Upper lobe of left lung (tissue), 6 donors: ENCODE measurements around the gene ADGRF4. TPM values are rescaled to one million over a fixed set of nuclear protein-coding genes. Genes with fewer than 3 reads are reported as not detected.

Experiments used
- ATAC-seq, 2 donors: fragments of 200-7000 bp; cut with Tn5 transposase; one replicate each; pipeline ENCODE4 v1.9.1; 2022; ENCODE audit warnings: mild to moderate bottlenecking in 2 of 2, moderate library complexity in 2 of 2; ENCODE audit not compliant: low FRiP score in 2 of 2
- DNase-seq, 2 donors: peaks; one replicate each; pipeline ENCODE4 v3.0.0-alpha.2; 2019 to 2020
- H3K27ac ChIP-seq, 4 donors: fragments of 200-600 bp; sonication (generic); one replicate each; pipeline ENCODE4 v1.5.1; 2016 to 2019
- H3K27me3 ChIP-seq, 4 donors: fragments of 200-600 bp; sonication (generic); one replicate each; pipeline ENCODE4 v1.5.1; 2017 to 2019
- H3K36me3 ChIP-seq, 4 donors: fragments of 200-600 bp; sonication (generic); one replicate each; pipeline ENCODE4 v1.5.1; 2016 to 2019
- H3K4me1 ChIP-seq, 4 donors: fragments of 200-600 bp; sonication (generic); one replicate each; pipeline ENCODE4 v1.5.1; 2018 to 2019
- H3K4me3 ChIP-seq, 4 donors: fragments of 200-600 bp; sonication (generic); one replicate each; pipeline ENCODE4 v1.5.1; 2017 to 2019; ENCODE audit warnings: mild to moderate bottlenecking in 2 of 4, moderate library complexity in 1 of 4
- H3K9me3 ChIP-seq, 4 donors: fragments of 200-600 bp; sonication (generic); one replicate each; pipeline ENCODE4 v1.5.1; 2018 to 2019
- EP300 ChIP-seq, 4 donors: sonication (generic); formaldehyde crosslinking; IDR thresholded peaks; one replicate each; pipeline ENCODE4 v1.5.1; 2017; ENCODE audit warnings: antibody characterized with exemption in 4 of 4, control low read depth in 2 of 4
- POLR2A ChIP-seq, 4 donors: fragments of 450-650 bp; IDR thresholded peaks; one replicate each; pipeline ENCODE4 v1.5.1; 2016 to 2017; ENCODE audit warnings: antibody characterized with exemption in 4 of 4, mild to moderate bottlenecking in 2 of 4
- POLR2AphosphoS5 ChIP-seq, 2 donors: sonication (generic); formaldehyde crosslinking; IDR thresholded peaks; one replicate each; pipeline ENCODE4 v1.5.1; 2017; ENCODE audit warnings: antibody characterized with exemption in 2 of 2
- WGBS, 2 donors: methylation state at CpG; one replicate each; pipeline ENCODE4 v1.1.5; 2017 to 2018; 5-methylcytosine and 5-hydroxymethylcytosine counted together
- total RNA-seq, 6 donors: library from RNA; depleted of rRNA in 4 of 6; stranded (reverse); fragments of >200 nt in 4 of 6; gene quantifications; one replicate each; pipeline versions ENCODE4 v1.1.0 to v1.2.1, GENCODE V29; 2016 to 2021
- TF ChIP-seq, protein P1 (sequence below), 6 experiments: fragments of 450-650 bp in 4 of 6; fragments of 200-600 bp in 2 of 6; sonication (generic) in 2 of 6; IDR thresholded peaks; one replicate each; pipeline ENCODE4 v1.5.1; 2016 to 2019; ENCODE audit warnings: antibody characterized with exemption in 6 of 6
- donor health status: DM: no; HTN: no; CAD: no; lungs with moderate emphysema.
- donor health status: DM: no; HTN: yes; CAD: no; lungs with severe emphysema.

ADGRF4 gene
- total RNA-seq, 6 donors from 2014 or later: 0.15 to 0.20 (median 0.18) TPM; not detected in 2

DNA sequence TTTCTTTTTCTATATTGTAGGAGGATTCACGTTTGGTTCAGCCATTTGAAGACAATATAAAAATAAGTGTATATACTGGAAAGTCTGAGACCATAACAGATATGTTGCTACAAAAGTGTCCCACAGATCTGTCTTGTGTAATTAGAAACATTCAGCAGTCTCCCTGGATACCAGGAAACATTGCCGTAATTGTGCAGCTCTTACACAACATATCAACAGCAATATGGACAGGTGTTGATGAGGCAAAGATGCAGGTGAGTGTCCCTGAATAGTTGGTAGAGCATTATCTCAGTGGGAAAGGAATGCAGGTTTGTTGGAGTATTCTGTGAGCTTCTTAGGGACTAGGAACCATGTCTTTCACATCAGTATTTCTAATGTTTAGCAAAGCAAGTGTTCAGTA, 18.3 kb upstream of the ADGRF4 start:
- H3K4me1 ChIP-seq: no peaks in the 10 kb centered on the region
- DNase-seq (no peak), ATAC-seq (no peak)
- H3K36me3 ChIP-seq: no peaks in the 10 kb centered on the region
- H3K4me3 ChIP-seq: no peak overlapping the region
- H3K27ac ChIP-seq: no peak overlapping the region
- WGBS, 2 donors: 66 to 70% methylated on average over 2 of the region's 2 CpGs
- no peaks in the 10 kb centered on the region for H3K27me3 ChIP-seq
- H3K9me3 ChIP-seq: no peaks in the 10 kb centered on the region
- TF ChIP-seq, protein P1, sequence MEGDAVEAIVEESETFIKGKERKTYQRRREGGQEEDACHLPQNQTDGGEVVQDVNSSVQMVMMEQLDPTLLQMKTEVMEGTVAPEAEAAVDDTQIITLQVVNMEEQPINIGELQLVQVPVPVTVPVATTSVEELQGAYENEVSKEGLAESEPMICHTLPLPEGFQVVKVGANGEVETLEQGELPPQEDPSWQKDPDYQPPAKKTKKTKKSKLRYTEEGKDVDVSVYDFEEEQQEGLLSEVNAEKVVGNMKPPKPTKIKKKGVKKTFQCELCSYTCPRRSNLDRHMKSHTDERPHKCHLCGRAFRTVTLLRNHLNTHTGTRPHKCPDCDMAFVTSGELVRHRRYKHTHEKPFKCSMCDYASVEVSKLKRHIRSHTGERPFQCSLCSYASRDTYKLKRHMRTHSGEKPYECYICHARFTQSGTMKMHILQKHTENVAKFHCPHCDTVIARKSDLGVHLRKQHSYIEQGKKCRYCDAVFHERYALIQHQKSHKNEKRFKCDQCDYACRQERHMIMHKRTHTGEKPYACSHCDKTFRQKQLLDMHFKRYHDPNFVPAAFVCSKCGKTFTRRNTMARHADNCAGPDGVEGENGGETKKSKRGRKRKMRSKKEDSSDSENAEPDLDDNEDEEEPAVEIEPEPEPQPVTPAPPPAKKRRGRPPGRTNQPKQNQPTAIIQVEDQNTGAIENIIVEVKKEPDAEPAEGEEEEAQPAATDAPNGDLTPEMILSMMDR (IDR thresholded peaks at IDR 0.05): no peak
- TF ChIP-seq POLR2A (IDR thresholded peaks at IDR 0.05) (no peak), EP300 (IDR thresholded peaks at IDR 0.05) (no peak), POLR2AphosphoS5 (IDR thresholded peaks at IDR 0.05) (no peak)

DNA sequence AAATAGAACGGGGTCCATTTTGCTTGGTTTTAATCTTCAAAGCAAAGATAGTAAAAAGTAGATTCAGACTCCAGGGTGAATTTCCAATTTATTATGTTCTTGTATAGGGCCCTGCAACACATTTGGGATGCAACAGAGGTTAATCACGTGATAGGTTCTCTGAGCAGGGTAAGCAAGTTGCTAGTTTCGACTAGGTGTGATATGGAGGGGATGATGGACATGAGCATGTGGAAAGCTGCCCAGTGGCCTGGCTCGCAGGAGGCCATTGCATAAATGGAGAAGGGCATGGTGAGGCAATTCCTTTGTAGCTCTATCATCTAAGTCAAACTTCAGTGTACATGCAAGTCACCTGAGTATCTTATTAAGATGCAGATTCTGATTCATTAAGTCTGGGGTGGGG, 17.7 kb upstream of the ADGRF4 start:
- WGBS, 2 donors: 81 to 91% methylated on average over 4 of the region's 4 CpGs
- ATAC-seq: no peak

DNA sequence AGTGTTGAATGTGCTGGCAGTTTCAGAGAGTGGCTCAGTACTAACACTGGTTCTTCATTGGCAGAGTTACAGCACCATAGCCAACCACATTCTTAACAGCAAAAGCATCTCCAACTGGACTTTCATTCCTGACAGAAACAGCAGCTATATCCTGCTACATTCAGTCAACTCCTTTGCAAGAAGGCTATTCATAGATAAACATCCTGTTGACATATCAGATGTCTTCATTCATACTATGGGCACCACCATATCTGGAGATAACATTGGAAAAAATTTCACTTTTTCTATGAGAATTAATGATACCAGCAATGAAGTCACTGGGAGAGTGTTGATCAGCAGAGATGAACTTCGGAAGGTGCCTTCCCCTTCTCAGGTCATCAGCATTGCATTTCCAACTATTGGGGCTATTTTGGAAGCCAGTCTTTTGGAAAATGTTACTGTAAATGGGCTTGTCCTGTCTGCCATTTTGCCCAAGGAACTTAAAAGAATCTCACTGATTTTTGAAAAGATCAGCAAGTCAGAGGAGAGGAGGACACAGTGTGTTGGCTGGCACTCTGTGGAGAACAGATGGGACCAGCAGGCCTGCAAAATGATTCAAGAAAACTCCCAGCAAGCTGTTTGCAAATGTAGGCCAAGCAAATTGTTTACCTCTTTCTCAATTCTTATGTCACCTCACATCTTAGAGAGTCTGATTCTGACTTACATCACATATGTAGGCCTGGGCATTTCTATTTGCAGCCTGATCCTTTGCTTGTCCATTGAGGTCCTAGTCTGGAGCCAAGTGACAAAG, 17.0 kb upstream of the ADGRF4 start:
- Histone ChIP-seq H3K9me3 (no peaks in the 10 kb centered on the region), H3K36me3 (no peaks in the 10 kb centered on the region), H3K27ac (no peak overlapping the region), H3K27me3 (no peaks in the 10 kb centered on the region), H3K4me1 (no peaks in the 10 kb centered on the region), H3K4me3 (no peak overlapping the region)
- WGBS, 2 donors: 80 to 92% methylated on average over 1 of the region's 1 CpG
- ATAC-seq (no peak), DNase-seq (no peak)
- TF ChIP-seq POLR2A (IDR thresholded peaks at IDR 0.05): no peak
- TF ChIP-seq EP300 (IDR thresholded peaks at IDR 0.05): no peak
- TF ChIP-seq, protein P1 (IDR thresholded peaks at IDR 0.05): no peak
- TF ChIP-seq POLR2AphosphoS5 (IDR thresholded peaks at IDR 0.05): no peak

More for the DNA sequence above, 17.7 kb upstream of the ADGRF4 start:
- DNase-seq: no peak
- Histone ChIP-seq H3K27me3 (no peaks in the 10 kb centered on the region), H3K4me1 (no peaks in the 10 kb centered on the region), H3K27ac (no peak overlapping the region), H3K9me3 (no peaks in the 10 kb centered on the region), H3K36me3 (no peaks in the 10 kb centered on the region), H3K4me3 (no peak overlapping the region)
- no peak for TF ChIP-seq POLR2A (IDR thresholded peaks at IDR 0.05)
- TF ChIP-seq, protein P1 (IDR thresholded peaks at IDR 0.05): no peak
- TF ChIP-seq EP300 (IDR thresholded peaks at IDR 0.05): no peak
- no peak for TF ChIP-seq POLR2AphosphoS5 (IDR thresholded peaks at IDR 0.05)

DNA sequence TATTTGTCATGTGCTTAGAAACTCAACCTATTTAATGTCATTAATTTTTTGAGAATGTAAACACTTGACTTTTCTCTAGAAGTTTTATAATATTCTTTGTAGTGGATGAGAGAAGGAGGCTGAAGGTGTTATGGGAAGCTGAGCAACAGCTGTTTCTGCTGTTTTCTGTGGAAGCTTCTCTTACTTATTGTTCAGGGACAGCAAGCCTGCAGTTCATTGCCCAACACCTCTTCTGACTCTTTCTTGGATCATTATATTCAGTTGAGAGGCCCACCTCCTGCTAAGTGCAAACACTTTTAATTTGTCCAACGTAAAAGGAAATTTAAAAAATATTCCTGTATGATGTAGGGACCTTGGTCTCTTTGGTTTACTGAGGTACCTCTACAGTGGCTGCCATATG, 12.0 kb upstream of the ADGRF4 start:
- Histone ChIP-seq H3K36me3 (no peaks in the 10 kb centered on the region), H3K27ac (no peak overlapping the region), H3K4me1 (no peaks in the 10 kb centered on the region), H3K27me3 (no peaks in the 10 kb centered on the region), H3K9me3 (no peaks in the 10 kb centered on the region), H3K4me3 (no peak overlapping the region)
- TF ChIP-seq POLR2AphosphoS5 (IDR thresholded peaks at IDR 0.05) (no peak), EP300 (IDR thresholded peaks at IDR 0.05) (no peak), POLR2A (IDR thresholded peaks at IDR 0.05) (no peak)
- TF ChIP-seq, protein P1 (IDR thresholded peaks at IDR 0.05): no peak
- 54 to 56% methylated on average over 1 of the region's 1 CpG for WGBS, 2 donors
- no peak for DNase-seq
- ATAC-seq: no peak

DNA sequence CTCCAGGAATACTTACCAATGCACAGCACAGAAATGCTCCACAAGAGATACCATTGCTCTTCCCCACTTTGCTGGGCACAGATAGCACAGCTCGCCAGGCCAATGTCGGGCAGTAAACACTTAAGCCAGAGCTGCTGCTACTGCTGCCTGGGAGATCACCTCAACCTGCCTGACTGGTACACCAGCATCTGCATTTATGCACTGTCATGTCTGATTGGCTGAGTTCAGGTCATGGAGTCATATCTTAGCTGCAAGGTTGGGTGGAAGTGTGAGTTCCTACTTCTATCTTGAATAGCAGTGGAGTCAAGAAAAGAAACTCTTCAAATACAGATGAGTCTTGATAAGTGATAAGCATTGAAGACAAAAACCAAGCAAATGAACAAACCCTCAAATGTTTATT, 10.9 kb upstream of the ADGRF4 start:
- TF ChIP-seq POLR2AphosphoS5 (IDR thresholded peaks at IDR 0.05) (no peak), POLR2A (IDR thresholded peaks at IDR 0.05) (no peak), EP300 (IDR thresholded peaks at IDR 0.05) (no peak)
- TF ChIP-seq, protein P1 (IDR thresholded peaks at IDR 0.05): no peak
- 92 to 96% methylated on average over 2 of the region's 2 CpGs for WGBS, 2 donors
- DNase-seq (no peak), ATAC-seq (no peak)
- Histone ChIP-seq H3K27ac (no peak overlapping the region), H3K4me1 (no peaks in the 10 kb centered on the region), H3K36me3 (no peaks in the 10 kb centered on the region), H3K9me3 (no peaks in the 10 kb centered on the region), H3K27me3 (no peaks in the 10 kb centered on the region), H3K4me3 (no peak overlapping the region)
